HepG2 (cell line): Measurements from ENCODE around the gene TMEM235. TPM values are rescaled to one million over a fixed set of nuclear protein-coding genes. Genes with fewer than 3 reads are reported as not detected.
A peak's percentile ranks its signal among the peaks of the same experiment; 100 is the strongest.

Experiments
- ATF3 ChIP-seq: sonication (generic); formaldehyde crosslinking; IDR thresholded peaks from 2 replicates; pipeline ENCODE4 v1.4.0; 2020; ENCODE audit warnings: missing genetic modification reagents
- ATF5 ChIP-seq: sonication (generic); formaldehyde crosslinking; IDR thresholded peaks from 2 replicates; pipeline ENCODE4 v1.4.0; 2020; ENCODE audit warnings: mild to moderate bottlenecking, low read depth, missing genetic modification reagents
- BRD4 ChIP-seq: sonication (generic); formaldehyde crosslinking; IDR thresholded peaks from 2 replicates; pipeline ENCODE4 v1.4.0; 2020; ENCODE audit warnings: missing genetic modification reagents
- HMGA1 ChIP-seq: sonication (generic); formaldehyde crosslinking; conservative IDR thresholded peaks from 2 replicates; pipeline ENCODE4 v1.4.0; 2020; ENCODE audit warnings: missing genetic modification reagents
- HNRNPLL ChIP-seq: fragments of 200-400 bp; formaldehyde crosslinking; IDR thresholded peaks from 2 replicates; pipeline ENCODE4 v1.6.1; 2017; ENCODE audit warnings: mild to moderate bottlenecking, low read depth, low read length; ENCODE audit not compliant: poor library complexity, severe bottlenecking
- MED8 ChIP-seq: sonication (generic); formaldehyde crosslinking; IDR thresholded peaks from 2 replicates; pipeline ENCODE4 v1.8.1; 2023; ENCODE audit warnings: mild to moderate bottlenecking, missing genetic modification reagents; ENCODE audit not compliant: insufficient replicate concordance
- MEF2D ChIP-seq: sonication (generic); formaldehyde crosslinking; IDR thresholded peaks from 2 replicates; pipeline ENCODE4 v1.5.1; 2020; ENCODE audit warnings: mild to moderate bottlenecking, missing genetic modification reagents
- MEIS2 ChIP-seq: sonication (generic); formaldehyde crosslinking; IDR thresholded peaks from 2 replicates; pipeline ENCODE4 v1.9.0; 2021; ENCODE audit warnings: mild to moderate bottlenecking, missing genetic modification reagents
- MIER2 ChIP-seq: IDR thresholded peaks from 2 replicates; pipeline ENCODE4 v1.6.1; 2016; ENCODE audit warnings: missing biosample characterization, missing genetic modification reagents
- PHF8 ChIP-seq: sonication (generic); formaldehyde crosslinking; IDR thresholded peaks from 2 replicates; pipeline ENCODE4 v1.5.0; 2020; ENCODE audit warnings: missing genetic modification reagents
- RFX5 ChIP-seq: IDR thresholded peaks from 2 replicates; pipeline ENCODE4 v1.6.1; 2011; ENCODE audit warnings: low read depth, low read length, improper control_type of control experiment
- RFXAP ChIP-seq: sonication (generic); formaldehyde crosslinking; IDR thresholded peaks from 2 replicates; pipeline ENCODE4 v1.4.0; 2020; ENCODE audit warnings: missing genetic modification reagents, borderline replicate concordance
- SAP130 ChIP-seq: IDR thresholded peaks from 2 replicates; pipeline ENCODE4 v1.6.1; 2016; ENCODE audit warnings: low read depth
- SNAPC5 ChIP-seq: sonication (generic); formaldehyde crosslinking; IDR thresholded peaks from 2 replicates; pipeline ENCODE4 v1.8.1; 2023; ENCODE audit warnings: mild to moderate bottlenecking, missing genetic modification reagents, borderline replicate concordance
- SOX5 ChIP-seq: IDR thresholded peaks from 2 replicates; pipeline ENCODE4 v1.6.1; 2016; ENCODE audit warnings: borderline replicate concordance
- TCF7 ChIP-seq: sonication (generic); IDR thresholded peaks from 2 replicates; pipeline ENCODE4 v1.6.1; 2016; ENCODE audit warnings: antibody characterized with exemption, low read depth
- THAP11 ChIP-seq: IDR thresholded peaks from 2 replicates; pipeline ENCODE4 v1.6.1; 2016; ENCODE audit warnings: missing biosample characterization, missing genetic modification reagents
- XRCC5 ChIP-seq: fragments of 200-400 bp; formaldehyde crosslinking; optimal IDR thresholded peaks from 2 replicates; pipeline ENCODE3; 2017; ENCODE audit warnings: mild to moderate bottlenecking, low read length
- ZBTB46 ChIP-seq: sonication (generic); formaldehyde crosslinking; IDR thresholded peaks from 2 replicates; pipeline ENCODE4 v1.4.0; 2020; ENCODE audit warnings: mild to moderate bottlenecking, missing genetic modification reagents, borderline replicate concordance
- ZC3H13 ChIP-seq: sonication (generic); formaldehyde crosslinking; IDR thresholded peaks from 2 replicates; pipeline ENCODE4 v1.8.1; 2023; ENCODE audit warnings: mild to moderate bottlenecking, missing genetic modification reagents, moderate library complexity
- ZNF160 ChIP-seq: sonication (generic); formaldehyde crosslinking; IDR thresholded peaks from 2 replicates; pipeline ENCODE4 v1.8.0; 2022; ENCODE audit warnings: mild to moderate bottlenecking, inconsistent platforms, missing genetic modification reagents
- ZNF234 ChIP-seq: sonication (generic); formaldehyde crosslinking; conservative IDR thresholded peaks from 2 replicates; pipeline ENCODE4 v1.5.1; 2020; ENCODE audit warnings: mild to moderate bottlenecking, missing genetic modification reagents
- ZNF275 ChIP-seq: sonication (generic); formaldehyde crosslinking; IDR thresholded peaks from 2 replicates; pipeline ENCODE4 v1.8.0; 2022; ENCODE audit warnings: missing genetic modification reagents, mild to moderate bottlenecking, inconsistent platforms, borderline replicate concordance
- ZNF564 ChIP-seq: sonication (generic); formaldehyde crosslinking; IDR thresholded peaks from 2 replicates; pipeline ENCODE4 v1.8.1; 2023; ENCODE audit warnings: mild to moderate bottlenecking, missing genetic modification reagents
- ZNF740 ChIP-seq: sonication (generic); formaldehyde crosslinking; IDR thresholded peaks from 2 replicates; pipeline ENCODE4 v1.4.0; 2020; ENCODE audit warnings: missing genetic modification reagents
- ZNF773 ChIP-seq: sonication (generic); formaldehyde crosslinking; IDR thresholded peaks from 2 replicates; pipeline ENCODE4 v1.4.0; 2020; ENCODE audit warnings: missing genetic modification reagents, borderline replicate concordance
- ZNF891 ChIP-seq: sonication (generic); formaldehyde crosslinking; IDR thresholded peaks from 2 replicates; pipeline ENCODE4 v1.5.0; 2020; ENCODE audit warnings: mild to moderate bottlenecking, missing genetic modification reagents
- polyA plus RNA-seq, 8 experiments: library from polyadenylated mRNA; depleted of rRNA in 3 of 8; stranded (reverse) in 7 of 8; unstranded in 1 of 8; fragments of >200 nt; fragmentation: Illumina TruSeq in 4 of 8; extraction: Trizol in 4 of 8; gene quantifications; 2 replicates each; pipeline versions ENCODE4 v1.2.1 to v1.2.3, GENCODE V29; 2011 to 2016; ENCODE audit warnings: low read depth in 4 of 8, missing spikeins in 1 of 8, mixed read lengths in 1 of 8; ENCODE audit not compliant: insufficient read depth in 1 of 8
- total RNA-seq, 5 experiments: library from RNA; depleted of rRNA; stranded (reverse); fragments of >200 nt; fragmentation: Illumina TruSeq; extraction: Trizol; gene quantifications; 2 replicates each; pipeline ENCODE4 v1.2.3, GENCODE V29; 2016; ENCODE audit warnings: low read depth in 1 of 5

Gene TMEM235
- total and polyA plus RNA-seq, 2 of the 13 experiments (the other 11 are each of a cell fraction or from before 2014, with no cell fraction given): not detected

GRCh38 chr17:78250891-78251772 lies 19.7 kb downstream of the TMEM235 start (continued):
- TF ChIP-seq ZNF740 (CRISPR knock-in tag) (no peak), SAP130 (peak; percentile 71), HNRNPLL (peak; percentile 54), ZNF564 (no peak), ATF5 (CRISPR knock-in tag) (no peak), BRD4 (CRISPR knock-in tag) (no peak), RFXAP (no peak), MEIS2 (peak; percentile 73; the same call in 1 of the 2 replicates), MED8 (CRISPR knock-in tag) (no peak), ZBTB46 (CRISPR knock-in tag) (no peak), ZC3H13 (CRISPR knock-in tag) (no peak), MEF2D (CRISPR knock-in tag) (0 out of 2 replicates have a peak, but pooled peaks have one; percentile 22), MIER2 (CRISPR knock-in tag) (peak; percentile 74), ZNF773 (no peak), XRCC5 (peak; percentile 99), RFX5 (no peak), ZNF234 (no peak), SOX5 (CRISPR knock-in tag) (peak; percentile 68; the same call in 1 of the 2 replicates), PHF8 (CRISPR knock-in tag) (peak; percentile 37), SNAPC5 (CRISPR knock-in tag) (no peak), ZNF891 (CRISPR knock-in tag) (peak; percentile 65; the same call in 1 of the 2 replicates), ZNF160 (CRISPR knock-in tag) (peak; percentile 51; the same call in 1 of the 2 replicates), THAP11 (CRISPR knock-in tag) (peak; percentile 93), TCF7 (no peak), HMGA1 (CRISPR knock-in tag) (no peak), ATF3 (CRISPR knock-in tag) (peak; percentile 40; the same call in 1 of the 2 replicates), ZNF275 (no peak)
